Endothelial cell (in vitro differentiated cells): ENCODE results near the gene RPE. TPM values are rescaled to one million over a fixed set of nuclear protein-coding genes. Genes with fewer than 3 reads are reported as not detected.
A peak's percentile ranks its signal among the peaks of the same experiment; 100 is the strongest.

Experiments
- DNase-seq: peaks from one replicate; pipeline ENCODE4 v3.0.0; 2021; ENCODE audit warnings: low spot score
- H3K27ac Mint-ChIP-seq: one replicate; pipeline ENCODE4 v1.8.0; 2021; ENCODE audit warnings: mixed read lengths, inconsistent platforms; ENCODE audit not compliant: unreplicated experiment
- H3K27me3 Mint-ChIP-seq: one replicate; pipeline ENCODE4 v1.8.0; 2021; ENCODE audit warnings: mild to moderate bottlenecking, moderate library complexity, mixed read lengths, inconsistent platforms; ENCODE audit not compliant: unreplicated experiment
- H3K36me3 Mint-ChIP-seq: one replicate; pipeline ENCODE4 v1.8.0; 2021; ENCODE audit warnings: mild to moderate bottlenecking, low read depth, mixed read lengths, inconsistent platforms; ENCODE audit not compliant: unreplicated experiment
- H3K4me1 Mint-ChIP-seq: one replicate; pipeline ENCODE4 v1.8.0; 2021; ENCODE audit warnings: mild to moderate bottlenecking, mixed read lengths, inconsistent platforms; ENCODE audit not compliant: unreplicated experiment
- H3K4me3 Mint-ChIP-seq: one replicate; pipeline ENCODE4 v1.8.0; 2021; ENCODE audit warnings: mild to moderate bottlenecking, mixed read lengths, inconsistent platforms; ENCODE audit not compliant: unreplicated experiment
- H3K9me3 Mint-ChIP-seq: one replicate; pipeline ENCODE4 v1.8.0; 2021; ENCODE audit warnings: mixed read lengths, inconsistent platforms; ENCODE audit not compliant: unreplicated experiment
- CTCF ChIP-seq: fragments of 200-600 bp; sonication (generic); IDR thresholded peaks from one replicate; pipeline ENCODE4 v1.5.0; 2021; ENCODE audit warnings: antibody characterized with exemption; ENCODE audit not compliant: unreplicated experiment
- total RNA-seq: library from RNA; stranded (reverse); fragmentation: NEBNext Ultra II Directional; extraction: Animal tissue kit (Norgen Biotek cat#: 25700); gene quantifications from one replicate; pipeline ENCODE4 v1.2.1, GENCODE V29; 2021; ENCODE audit not compliant: unreplicated experiment

The RPE gene
- total RNA-seq, 1 donor from 2014 or later, result 41.0 TPM

GRCh38 chr2:210009126-210009525 lies 6.7 kb downstream of the RPE start:
- peaks cover 19% of the 10 kb centered on the region for H3K36me3 Mint-ChIP-seq

GRCh38 chr2:210009896-210010295 lies 7.5 kb downstream of the RPE start:
- H3K4me1 Mint-ChIP-seq, result peaks cover 15% of the 10 kb centered on the region
- peak overlapping the region; percentile 1 for H3K4me3 Mint-ChIP-seq
- no peak for DNase-seq

More at GRCh38 chr2:210009126-210009525, 6.7 kb downstream of the RPE start:
- H3K4me1 Mint-ChIP-seq, result peaks cover 17% of the 10 kb centered on the region
- no peak overlapping the region for H3K4me3 Mint-ChIP-seq
- DNase-seq, result no peak
- no peak overlapping the region for H3K27ac Mint-ChIP-seq
- H3K27me3 Mint-ChIP-seq, result no peaks in the 10 kb centered on the region
- no peak for TF ChIP-seq CTCF
- no peaks in the 10 kb centered on the region for H3K9me3 Mint-ChIP-seq

GRCh38 chr2:210020138-210020537 lies 17.7 kb downstream of the RPE start:
- Mint-ChIP-seq H3K36me3 (peaks cover 10% of the 10 kb centered on the region), H3K9me3 (no peaks in the 10 kb centered on the region)
- no peak for TF ChIP-seq CTCF

More at GRCh38 chr2:210009896-210010295, 7.5 kb downstream of the RPE start:
- Mint-ChIP-seq H3K9me3 (no peaks in the 10 kb centered on the region), H3K36me3 (peaks cover 21% of the 10 kb centered on the region), H3K27me3 (no peaks in the 10 kb centered on the region), H3K27ac (peak overlapping the region; percentile 2)
- TF ChIP-seq CTCF, result no peak

GRCh38 chr2:210022824-210023223 lies 20.4 kb downstream of the RPE start:
- H3K36me3 Mint-ChIP-seq, result peaks cover 10% of the 10 kb centered on the region
- TF ChIP-seq CTCF, result no peak
- H3K27ac Mint-ChIP-seq, result no peak overlapping the region
- H3K4me1 Mint-ChIP-seq, result no peaks in the 10 kb centered on the region
- no peak overlapping the region for H3K4me3 Mint-ChIP-seq
- no peak for DNase-seq
- H3K27me3 Mint-ChIP-seq, result no peaks in the 10 kb centered on the region
- no peaks in the 10 kb centered on the region for H3K9me3 Mint-ChIP-seq

More at GRCh38 chr2:210020138-210020537, 17.7 kb downstream of the RPE start:
- Mint-ChIP-seq H3K27me3 (no peaks in the 10 kb centered on the region), H3K4me1 (no peaks in the 10 kb centered on the region), H3K27ac (no peak overlapping the region), H3K4me3 (no peak overlapping the region)
- DNase-seq, result no peak

GRCh38 chr2:210027608-210028007 lies 25.2 kb downstream of the RPE start:
- no peaks in the 10 kb centered on the region for H3K9me3 Mint-ChIP-seq
- no peak overlapping the region for H3K27ac Mint-ChIP-seq
- H3K4me3 Mint-ChIP-seq, result no peak overlapping the region
- no peak for TF ChIP-seq CTCF
- no peaks in the 10 kb centered on the region for H3K4me1 Mint-ChIP-seq
- no peaks in the 10 kb centered on the region for H3K27me3 Mint-ChIP-seq
- DNase-seq, result no peak
- peaks cover 8% of the 10 kb centered on the region for H3K36me3 Mint-ChIP-seq
